Neural cell (in vitro differentiated cells): Measurements from ENCODE around the gene MEGF9.

Source experiments
- CTCF ChIP-seq: fragments of 450-650 bp; IDR thresholded peaks from 2 replicates; pipeline ENCODE4 v1.5.1; 2014; ENCODE audit warnings: antibody characterized with exemption, mild to moderate bottlenecking, moderate library complexity; ENCODE audit not compliant: poor library complexity, severe bottlenecking
- EP300 ChIP-seq: fragments of 450-650 bp; conservative IDR thresholded peaks from 2 replicates; pipeline ENCODE4 v1.6.1; 2014; ENCODE audit warnings: antibody characterized with exemption, mild to moderate bottlenecking, moderate library complexity; ENCODE audit not compliant: poor library complexity, severe bottlenecking
- EZH2 ChIP-seq: fragments of 200-600, 300-800 bp; shearing (Covaris generic), sonication (generic); IDR thresholded peaks from 2 replicates; pipeline ENCODE4 v1.6.1; 2014; ENCODE audit warnings: antibody characterized with exemption, low read length, borderline replicate concordance, mild to moderate bottlenecking; ENCODE audit not compliant: insufficient read depth, poor library complexity, severe bottlenecking
- POLR2AphosphoS5 ChIP-seq: IDR thresholded peaks from 2 replicates; pipeline ENCODE4 v1.6.1; 2012
- RAD21 ChIP-seq: fragments of 450-650 bp; conservative IDR thresholded peaks from 2 replicates; pipeline ENCODE4 v1.6.1; 2014; ENCODE audit warnings: antibody characterized with exemption, mild to moderate bottlenecking, moderate library complexity
- REST ChIP-seq: IDR thresholded peaks from 2 replicates; pipeline ENCODE4 v1.6.1; 2012; ENCODE audit warnings: borderline replicate concordance
- SMC3 ChIP-seq: fragments of 450-650 bp; conservative IDR thresholded peaks from 2 replicates; pipeline ENCODE4 v1.6.1; 2014; ENCODE audit warnings: antibody characterized with exemption, mild to moderate bottlenecking, moderate library complexity; ENCODE audit not compliant: poor library complexity
- TAF1 ChIP-seq: IDR thresholded peaks from 2 replicates; pipeline ENCODE4 v1.6.1; 2012; ENCODE audit warnings: low read depth

GRCh38 chr9:120737416-120738165 is 23.3 kb upstream of the MEGF9 start:
- no peak for TF ChIP-seq EP300
- no peak for TF ChIP-seq SMC3
- no peak for TF ChIP-seq CTCF
- no peak for TF ChIP-seq POLR2AphosphoS5
- no peak for TF ChIP-seq TAF1
- no peak for TF ChIP-seq EZH2
- TF ChIP-seq REST = no peak
- no peak for TF ChIP-seq RAD21
